Adipose tissue (tissue), 3 donors: Measurements from ENCODE around the gene MAPK12. TPM values are rescaled to one million over a fixed set of nuclear protein-coding genes. Genes with fewer than 3 reads are reported as not detected.

Experiments used
- H3K27ac ChIP-seq: one replicate; pipeline ENCODE4 v1.5.1; 2013; ENCODE audit warnings: low read depth, low read length
- WGBS, 3 donors: extraction: QIAGEN DNeasy Blood & Tissue Kit; methylation state at CpG; one replicate each; pipeline ENCODE4 v1.1.7; 2013; 5-methylcytosine and 5-hydroxymethylcytosine counted together
- polyA plus RNA-seq, 3 donors: library from polyadenylated mRNA; stranded (reverse); fragments of 200-250 nt; gene quantifications; one replicate each; pipeline ENCODE4 v1.2.3, GENCODE V29; 2013
- donor health status: healthy with polysubstance abuse.
- donor health status: Bipolar disorder and iron deficiency.
- donor health status: healthy.

The MAPK12 gene
- polyA plus RNA-seq, 3 donors, result 4.7 to 17.6 (median 15.7) TPM

- no peak overlapping the region for H3K27ac ChIP-seq
- 70 to 87% (median 81%) methylated on average over 24 of the region's 24 CpGs for WGBS, 3 donors
Observed at GRCh38 chr22:50258361-50259292, 2.9 kb downstream of the MAPK12 start.

DNA sequence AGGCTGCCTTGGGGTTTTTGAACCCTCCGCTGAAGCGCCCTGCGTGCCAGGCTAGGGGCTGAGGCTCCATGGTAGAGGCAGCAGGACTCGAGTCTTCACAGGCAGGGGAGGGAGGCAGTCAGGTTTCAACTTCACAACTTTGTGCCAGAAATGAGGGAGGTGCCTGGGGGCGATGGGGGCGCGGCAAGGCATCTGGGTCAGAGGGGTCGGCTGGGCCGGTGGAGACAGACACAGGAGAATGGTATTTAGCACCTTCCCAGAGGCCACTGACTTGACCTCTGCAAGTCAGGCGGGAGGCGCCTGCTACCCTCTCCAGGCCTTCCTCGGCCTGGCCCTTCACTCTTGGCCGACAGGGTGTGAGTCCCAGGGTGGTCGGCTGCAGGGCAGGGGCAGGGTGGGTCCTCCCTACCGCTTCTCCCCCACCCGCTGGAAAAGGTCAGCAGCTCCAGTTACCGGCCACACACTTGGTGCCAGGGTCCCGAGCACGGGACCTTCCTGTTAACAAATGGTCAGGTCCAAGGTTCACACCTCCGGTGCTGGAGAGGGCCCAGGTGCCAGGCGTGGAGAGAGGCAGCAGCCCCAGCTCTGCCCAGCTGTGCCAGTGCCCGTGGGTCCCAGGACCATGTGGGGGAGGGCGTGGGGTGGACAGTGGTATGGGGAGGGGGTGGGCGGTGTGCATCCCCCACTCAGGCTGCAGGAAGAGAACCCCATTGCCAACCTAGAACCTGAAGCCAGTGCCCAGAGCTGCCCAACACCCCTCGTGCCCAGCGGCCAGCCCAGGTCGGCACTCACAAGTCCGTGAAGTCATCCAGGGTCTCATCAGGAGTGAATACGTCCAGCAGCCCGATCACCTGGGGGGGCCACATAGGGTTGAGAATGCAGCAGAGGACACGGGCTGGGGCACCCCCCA, 3.8 kb downstream of the MAPK12 start:
- 59 to 81% (median 78%) methylated on average over 31 of the region's 31 CpGs for WGBS, 3 donors
- H3K27ac ChIP-seq, result no peak overlapping the region

DNA sequence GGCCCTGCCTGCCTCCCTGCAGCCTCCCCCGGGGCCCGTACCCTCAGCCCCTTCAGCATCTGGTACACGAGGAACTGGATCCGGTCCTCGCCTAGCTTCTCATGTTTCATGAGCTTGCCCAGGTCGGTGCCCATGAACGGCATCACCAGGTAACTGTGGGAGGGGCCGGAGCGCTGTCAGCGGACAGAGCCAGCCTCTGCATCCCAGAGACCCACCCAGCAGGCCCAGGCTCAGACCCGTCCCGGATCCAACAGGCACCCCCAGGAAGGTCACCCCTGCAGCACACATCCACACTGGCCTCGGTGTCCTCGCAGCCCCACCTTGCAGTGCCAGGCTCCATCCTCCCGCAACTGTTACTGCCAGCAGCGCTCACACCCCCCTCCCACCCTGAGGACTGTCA, 4.4 kb downstream of the MAPK12 start:
- 79 to 88% (median 88%) methylated on average over 16 of the region's 16 CpGs for WGBS, 3 donors
- H3K27ac ChIP-seq, result no peak overlapping the region

DNA sequence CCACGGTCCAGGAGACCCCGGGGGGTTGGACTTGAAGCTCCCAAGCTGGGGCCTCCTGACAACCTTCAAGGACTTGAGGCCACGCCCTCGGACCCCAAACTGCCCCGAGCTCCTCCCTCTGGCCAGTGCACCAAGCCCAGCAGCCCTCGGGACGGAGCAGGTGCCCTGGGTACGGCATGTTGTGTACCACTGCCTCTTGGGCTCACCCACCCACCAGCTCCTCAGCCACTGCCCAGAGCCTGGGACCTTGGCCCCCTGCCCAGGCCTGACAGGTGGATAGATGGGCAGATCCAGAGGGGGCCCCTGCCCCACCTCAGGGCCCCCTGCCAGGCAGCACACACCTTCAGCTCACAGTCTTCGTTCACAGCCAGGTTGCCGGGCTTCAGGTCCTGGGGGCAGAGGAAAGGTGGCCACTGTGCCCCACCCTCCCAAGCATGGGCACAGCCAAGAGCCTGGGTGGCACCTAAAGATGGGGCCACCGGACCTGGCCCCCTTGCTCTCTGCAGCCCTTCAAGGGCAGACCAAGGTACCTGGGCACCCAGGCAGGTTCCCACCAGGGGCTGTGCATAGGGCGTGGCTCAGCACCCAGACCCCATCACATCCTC, 5.1 kb downstream of the MAPK12 start:
- WGBS, 3 donors, result 66 to 92% (median 88%) methylated on average over 11 to 12 of the region's 12 CpGs
- H3K27ac ChIP-seq, result no peak overlapping the region

DNA sequence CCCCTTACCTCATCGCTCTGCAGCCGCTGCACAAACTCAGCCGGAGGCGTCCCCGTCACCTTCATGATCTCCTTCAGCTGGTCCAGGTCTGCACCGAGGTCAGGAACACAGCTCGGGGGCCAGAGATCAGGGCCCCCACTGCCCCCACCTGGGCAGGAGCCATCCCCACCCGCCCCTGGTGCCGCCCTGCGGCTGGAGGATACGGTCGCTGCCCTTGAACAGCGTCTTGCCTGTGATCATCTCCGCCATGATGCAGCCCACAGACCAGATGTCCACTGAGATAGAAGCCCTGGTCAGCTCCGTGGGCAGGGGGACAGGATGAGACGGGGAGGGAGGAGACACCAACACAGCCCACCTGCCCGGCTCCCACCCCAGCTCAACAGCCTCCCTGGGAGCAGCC, 5.9 kb downstream of the MAPK12 start:
- 87 to 95% (median 92%) methylated on average over 17 of the region's 17 CpGs for WGBS, 3 donors
- H3K27ac ChIP-seq, result no peak overlapping the region

DNA sequence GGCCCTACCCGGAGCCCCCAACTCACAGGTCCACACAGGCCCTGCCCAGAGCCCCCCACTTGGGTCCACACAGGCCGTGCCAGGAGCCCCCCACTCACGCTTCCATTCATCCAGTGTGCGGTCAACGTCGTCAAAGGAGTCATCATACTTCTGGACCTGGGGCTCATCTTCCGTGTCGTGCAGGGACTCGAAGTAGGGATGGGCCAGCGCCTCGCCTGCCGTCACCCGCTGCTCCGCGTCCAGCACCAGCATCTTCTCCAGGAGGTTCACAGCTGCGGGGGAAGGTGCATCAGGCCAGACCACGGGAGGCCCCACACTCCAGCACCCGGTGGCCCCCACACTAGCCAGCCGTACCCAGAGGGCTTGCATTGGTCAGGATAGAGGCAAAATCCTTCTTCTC, 6.4 kb downstream of the MAPK12 start:
- H3K27ac ChIP-seq, result no peak overlapping the region
- WGBS, 3 donors, result 87 to 90% (median 87%) methylated on average over 19 of the region's 19 CpGs

GRCh38 chr22:50253941-50254340, 7.5 kb downstream of the MAPK12 start:
- no peak overlapping the region for H3K27ac ChIP-seq
- 64 to 71% (median 70%) methylated on average over 8 of the region's 8 CpGs for WGBS, 3 donors

DNA sequence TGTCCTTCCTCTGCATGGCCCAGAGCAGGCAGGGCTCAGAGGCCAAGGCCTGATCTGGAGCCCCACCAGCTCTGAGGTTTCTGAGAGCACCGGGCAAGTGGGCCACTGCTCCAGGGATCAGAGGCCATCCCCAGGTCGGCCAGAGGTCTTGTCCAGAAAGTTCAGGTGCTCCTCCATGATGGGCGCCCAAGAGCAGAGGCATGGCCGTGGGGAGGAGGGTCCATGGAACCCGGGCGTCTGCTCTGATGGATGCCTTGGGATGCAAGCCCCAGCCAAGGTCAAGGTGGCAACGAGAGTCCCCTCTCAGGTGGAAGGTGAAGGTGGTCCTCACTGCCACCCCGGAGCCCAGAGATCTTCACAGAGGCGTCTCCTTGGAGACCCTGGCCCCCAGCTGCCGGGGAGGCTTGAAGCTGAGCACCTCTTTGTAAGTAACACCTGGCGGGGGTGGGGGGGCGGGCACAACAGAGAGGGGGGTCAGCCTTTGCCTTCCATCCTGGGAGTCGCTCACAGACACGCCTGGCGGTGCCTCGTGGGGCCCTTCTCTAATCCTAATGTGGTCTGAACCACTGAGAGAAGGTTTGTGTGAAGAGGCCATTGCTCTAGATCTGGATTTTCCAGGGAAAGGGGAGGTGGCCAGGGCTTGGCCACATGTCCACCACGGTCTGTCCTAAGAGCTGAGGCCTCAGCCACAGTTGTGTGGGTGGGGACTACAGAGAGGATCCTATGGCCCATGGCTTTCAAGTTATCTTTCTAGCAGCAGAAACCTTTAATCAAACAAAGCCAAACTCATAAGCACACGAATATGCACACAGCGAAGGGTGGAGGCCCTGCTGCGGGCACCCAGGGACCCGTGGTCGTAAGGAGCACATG, 8.2 kb downstream of the MAPK12 start:
- 83 to 88% (median 85%) methylated on average over 22 of the region's 22 CpGs for WGBS, 3 donors
- no peak overlapping the region for H3K27ac ChIP-seq

DNA sequence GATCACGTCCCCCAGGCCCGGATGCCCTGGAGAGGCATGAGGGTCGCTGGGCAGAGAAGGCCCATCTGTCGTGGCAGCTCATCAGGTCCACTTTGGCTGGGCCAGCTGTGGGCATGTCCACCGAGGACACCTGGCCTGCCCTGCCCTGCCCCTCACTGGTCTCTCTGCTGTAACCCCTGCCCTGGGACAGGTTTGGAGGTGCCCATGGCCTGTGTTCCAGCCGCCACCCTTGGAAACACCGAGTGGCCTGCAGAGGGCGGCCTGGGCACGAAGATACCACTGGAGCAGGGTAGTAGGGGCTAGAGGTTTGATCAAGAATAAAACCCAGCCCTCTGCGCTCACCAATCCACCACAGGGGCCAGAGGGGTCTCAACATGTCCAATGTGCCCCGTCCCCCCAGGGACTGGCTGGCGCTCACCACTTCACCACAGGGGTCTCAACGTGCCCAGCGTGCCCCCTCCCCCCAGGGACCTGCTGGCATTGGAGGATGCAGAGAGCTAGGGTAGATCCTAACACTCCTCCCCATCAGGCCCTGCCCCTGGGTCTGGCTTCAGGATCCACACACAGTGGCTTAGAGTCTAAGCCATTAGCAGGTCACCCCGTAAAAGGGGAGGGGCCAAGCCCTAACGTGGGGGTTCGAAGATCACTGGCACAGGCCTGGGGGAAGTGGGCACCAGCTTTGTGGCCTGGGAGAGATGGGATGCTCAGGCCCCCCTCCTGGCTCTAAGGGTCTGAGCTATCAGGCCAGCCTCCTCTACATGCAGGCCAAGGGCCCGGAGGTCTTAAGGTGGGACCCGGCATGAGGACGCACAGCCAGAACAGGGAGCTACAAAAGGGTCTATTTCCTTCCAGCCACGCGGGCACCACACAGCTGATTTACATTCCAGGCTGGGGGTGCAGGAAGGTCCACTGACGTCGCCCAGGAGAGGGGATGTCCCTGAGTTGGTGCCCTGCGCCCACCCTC, 9.1 kb downstream of the MAPK12 start:
- no peak overlapping the region for H3K27ac ChIP-seq
- 43 to 49% (median 48%) methylated on average over 25 of the region's 25 CpGs for WGBS, 3 donors

DNA sequence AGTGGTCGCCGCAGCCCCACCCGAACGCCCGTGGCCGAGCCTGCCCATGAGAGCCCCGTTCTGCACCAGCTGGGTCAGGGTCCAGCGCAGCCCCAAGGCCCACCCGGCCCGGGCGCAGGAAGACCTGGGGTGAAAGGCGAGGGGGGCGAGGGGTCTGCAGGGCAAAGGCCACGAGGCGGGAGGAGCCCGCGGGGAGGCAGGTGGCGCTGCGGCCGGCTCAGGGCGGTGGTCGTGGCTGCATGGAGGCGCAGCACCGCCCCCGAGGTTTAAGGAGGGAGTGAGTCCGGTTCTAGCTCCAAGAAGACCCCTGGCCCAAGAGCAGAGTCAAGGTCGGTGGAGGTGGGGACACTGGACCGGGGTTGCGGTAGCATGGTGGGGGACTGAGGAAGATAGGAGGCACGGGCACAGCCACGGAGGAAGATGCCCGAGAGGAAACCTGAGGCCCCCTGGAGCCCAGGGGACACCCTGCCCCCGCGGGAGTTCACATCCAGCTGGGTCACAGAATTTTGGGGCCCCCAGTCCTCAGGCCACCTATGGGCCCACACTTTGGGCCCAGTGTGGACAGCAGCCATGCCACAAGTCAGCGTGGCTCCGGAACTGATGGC, 9.9 kb downstream of the MAPK12 start:
- 7 to 11% (median 9%) methylated on average over 28 to 36 of the region's 36 CpGs for WGBS, 3 donors
- H3K27ac ChIP-seq, result no peak overlapping the region

DNA sequence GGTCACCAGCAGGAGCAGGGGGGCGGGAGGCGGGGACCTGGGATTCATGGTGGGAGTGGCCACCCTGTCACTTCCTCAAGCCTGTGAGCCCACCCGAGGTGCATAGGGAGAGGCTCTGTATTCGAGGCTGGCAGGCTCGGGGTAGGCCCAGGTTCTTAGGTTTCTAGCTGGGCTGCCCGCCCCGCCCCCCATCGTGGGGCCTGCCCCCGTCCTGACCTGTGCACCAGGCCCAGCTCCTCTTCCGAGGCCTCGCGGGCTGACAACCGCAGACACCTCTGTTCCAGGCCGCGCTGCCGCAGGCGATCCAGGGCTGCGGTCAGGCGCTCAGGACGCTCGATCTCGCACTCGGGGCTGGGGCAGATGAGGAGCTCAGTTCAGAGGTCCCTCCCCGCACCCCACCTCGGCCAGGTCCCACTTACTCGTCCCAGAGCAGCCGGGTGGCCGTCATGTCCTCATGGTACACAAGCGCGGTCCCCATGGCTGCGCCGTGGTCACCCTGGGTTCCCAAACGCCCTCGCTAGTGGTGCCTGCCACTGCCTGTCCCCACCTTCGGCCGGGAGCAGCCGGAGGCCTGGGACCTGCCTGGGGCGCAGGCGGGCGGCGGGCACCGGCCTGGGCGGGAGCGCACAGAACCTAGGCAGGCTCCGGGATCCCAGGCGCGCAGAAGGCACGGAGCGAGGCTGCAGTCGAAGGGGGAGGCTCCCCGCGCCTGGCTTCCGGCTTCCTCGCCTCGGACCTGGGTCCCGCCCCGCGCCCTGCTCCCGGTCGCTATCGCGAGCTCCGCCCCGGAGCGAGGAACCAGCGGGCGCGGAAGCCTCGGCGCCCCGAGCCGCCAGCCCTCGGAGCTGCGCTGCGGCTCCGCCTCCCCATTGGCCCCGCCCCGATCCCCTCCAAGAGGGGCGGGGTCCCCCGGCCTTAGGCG, 10.7 kb downstream of the MAPK12 start, which contains the start of gene HDAC10:
Gene HDAC10 (minus strand): TSS at position 711 of the 922 bp plus-strand sequence. CDS start 233 bp downstream, at position 478.
- H3K27ac ChIP-seq, result no peak within 1 kb of the TSS
- 1 to 3% (median 1%) methylated on average over 54 to 81 of the region's 81 CpGs for WGBS, 3 donors

DNA sequence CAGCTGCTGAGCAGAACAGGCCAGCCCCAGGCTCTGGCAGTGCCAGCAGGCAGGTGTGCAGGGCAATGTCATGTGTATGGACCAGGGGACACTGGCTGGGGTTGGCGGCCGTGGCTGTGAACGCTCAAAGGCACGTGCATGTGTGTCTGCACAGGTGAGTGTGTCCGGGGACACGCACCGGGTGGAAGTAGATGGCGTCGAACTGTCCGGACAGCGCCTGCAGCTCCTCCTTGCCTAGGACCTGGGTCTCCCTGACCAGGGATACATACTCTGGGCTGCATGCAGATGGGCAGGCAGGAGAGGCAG, 11.3 kb downstream of the MAPK12 start:
- WGBS, 3 donors, result 67 to 82% (median 68%) methylated on average over 11 of the region's 11 CpGs
- no peak overlapping the region for H3K27ac ChIP-seq

DNA sequence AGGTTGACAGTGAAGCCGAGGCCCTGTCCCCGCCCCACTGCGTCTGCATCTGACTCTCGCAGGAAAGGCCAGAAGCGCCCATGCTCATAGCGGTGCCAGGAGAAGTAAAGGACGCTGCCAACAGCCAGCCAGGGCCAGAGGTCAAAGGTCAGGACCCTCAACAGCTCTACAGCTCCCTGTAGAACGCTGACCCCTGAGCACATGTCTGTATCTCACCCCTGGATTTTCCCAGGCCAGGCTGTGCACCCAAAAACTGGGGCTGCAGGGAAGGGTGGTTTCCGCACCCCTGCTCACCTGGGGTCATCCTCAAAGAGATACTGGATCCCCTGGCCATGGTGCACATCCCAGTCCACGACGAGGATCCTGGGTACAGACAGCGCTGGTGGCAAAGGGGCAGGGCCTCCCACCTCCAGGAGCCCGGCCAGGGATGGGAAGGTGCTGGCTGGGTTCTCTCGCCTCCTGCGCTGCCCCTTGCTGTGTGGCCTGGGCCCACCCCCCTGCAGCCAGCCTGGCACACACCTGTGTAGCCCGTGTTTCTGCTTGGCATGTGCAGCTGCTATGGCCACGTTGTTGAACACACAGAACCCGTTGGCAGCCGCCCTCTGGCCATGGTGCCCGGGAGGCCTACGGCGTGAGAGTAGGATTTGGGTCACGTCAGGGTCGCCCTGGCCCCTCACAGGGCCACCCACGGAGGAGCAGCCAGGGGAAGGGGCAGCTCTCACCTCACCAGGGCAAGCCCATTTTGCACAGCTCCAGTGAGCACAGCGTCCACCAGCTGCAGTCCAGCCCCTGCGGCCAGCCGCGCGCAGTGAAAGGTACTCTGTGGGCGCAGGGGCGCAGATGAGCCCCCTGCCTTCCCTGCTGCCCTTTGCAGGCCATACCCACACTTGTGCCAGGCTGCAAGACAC, 11.9 kb downstream of the MAPK12 start:
- 90% methylated on average over 30 to 32 of the region's 32 CpGs for WGBS, 3 donors
- no peak overlapping the region for H3K27ac ChIP-seq

GRCh38 chr22:50248196-50249081, 13.0 kb downstream of the MAPK12 start:
- WGBS, 3 donors, result 86 to 90% (median 90%) methylated on average over 25 to 29 of the region's 29 CpGs
- H3K27ac ChIP-seq, result no peak overlapping the region
